Activated T-helper 17 cell treated with anti-CD3 and anti-CD28 coated beads, Interleukin-2, amount 50 U/mL, for 72 hours (primary cell): Measurements from ENCODE around the gene RBM17. TPM values are rescaled to one million over a fixed set of nuclear protein-coding genes. Genes with fewer than 3 reads are reported as not detected.
"Not testable (repeated sequence)": the region's sequence is repeated elsewhere in the genome, so short reads cannot be mapped to it uniquely, and the experiment has no call there.

ENCODE experiments used
- ATAC-seq: fragments of 150-1000 bp; cut with Tn5 transposase; replicated peaks from 2 replicates; pipeline ENCODE4 v1.10.0; 2021; ENCODE audit warnings: mild to moderate bottlenecking, moderate library complexity
- H3K27ac Mint-ChIP-seq: one replicate; pipeline ENCODE4 v1.8.0; 2022; ENCODE audit warnings: mixed read lengths
- H3K27me3 Mint-ChIP-seq: one replicate; pipeline ENCODE4 v1.8.0; 2022; ENCODE audit warnings: mixed read lengths
- H3K36me3 Mint-ChIP-seq: one replicate; pipeline ENCODE4 v1.8.0; 2022; ENCODE audit warnings: low read depth, mild to moderate bottlenecking, mixed read lengths
- H3K4me1 Mint-ChIP-seq: one replicate; pipeline ENCODE4 v1.8.0; 2022; ENCODE audit warnings: mixed read lengths
- H3K4me3 Mint-ChIP-seq: one replicate; pipeline ENCODE4 v1.8.0; 2022; ENCODE audit warnings: mild to moderate bottlenecking, mixed read lengths
- H3K9me3 Mint-ChIP-seq: one replicate; pipeline ENCODE4 v1.8.0; 2022; ENCODE audit warnings: mixed read lengths
- total RNA-seq, 2 donors: library from RNA; stranded (reverse); gene quantifications; one replicate each; pipeline ENCODE4 v1.2.3, GENCODE V29; 2022

Gene RBM17
- total RNA-seq, 2 donors from 2014 or later, result 157 to 253 TPM

DNA sequence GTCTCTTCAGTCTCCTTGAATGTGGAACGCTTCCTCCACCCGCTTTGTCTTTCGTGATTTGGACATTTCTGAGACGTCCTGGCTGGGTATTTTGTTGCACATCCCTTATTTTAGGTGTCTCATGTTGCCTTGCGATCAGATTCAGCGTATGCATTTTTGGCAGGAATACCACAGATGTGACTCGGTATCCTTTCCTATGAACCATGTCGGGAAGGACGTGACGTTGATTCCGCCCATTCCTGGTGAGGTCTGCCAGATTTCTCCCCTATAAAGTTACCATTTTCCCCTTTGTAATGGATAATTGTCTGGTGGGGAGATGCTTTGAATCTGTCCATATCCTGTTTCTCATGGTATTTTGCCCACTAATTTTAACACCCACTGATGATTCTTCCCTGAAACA is 49.6 kb downstream of the RBM17 start:
- no peak for ATAC-seq
- Mint-ChIP-seq H3K36me3 (peaks cover 33% of the 10 kb centered on the region), H3K27ac (peak overlapping the region; percentile 34), H3K27me3 (no peaks in the 10 kb centered on the region), H3K4me3 (peak overlapping the region; percentile 13), H3K9me3 (no peaks in the 10 kb centered on the region), H3K4me1 (peaks cover 50% of the 10 kb centered on the region)

- peak overlapping the region; percentile 83 for H3K4me3 Mint-ChIP-seq
- no peaks in the 10 kb centered on the region for H3K9me3 Mint-ChIP-seq
- no peak for ATAC-seq
- peaks cover 49% of the 10 kb centered on the region for H3K4me1 Mint-ChIP-seq
- H3K27me3 Mint-ChIP-seq, result no peaks in the 10 kb centered on the region
- peak overlapping the region; percentile 97 for H3K27ac Mint-ChIP-seq
- peaks cover 40% of the 10 kb centered on the region for H3K36me3 Mint-ChIP-seq
Observed at GRCh38 chr10:6139470-6139869, 50.6 kb downstream of the RBM17 start.

DNA sequence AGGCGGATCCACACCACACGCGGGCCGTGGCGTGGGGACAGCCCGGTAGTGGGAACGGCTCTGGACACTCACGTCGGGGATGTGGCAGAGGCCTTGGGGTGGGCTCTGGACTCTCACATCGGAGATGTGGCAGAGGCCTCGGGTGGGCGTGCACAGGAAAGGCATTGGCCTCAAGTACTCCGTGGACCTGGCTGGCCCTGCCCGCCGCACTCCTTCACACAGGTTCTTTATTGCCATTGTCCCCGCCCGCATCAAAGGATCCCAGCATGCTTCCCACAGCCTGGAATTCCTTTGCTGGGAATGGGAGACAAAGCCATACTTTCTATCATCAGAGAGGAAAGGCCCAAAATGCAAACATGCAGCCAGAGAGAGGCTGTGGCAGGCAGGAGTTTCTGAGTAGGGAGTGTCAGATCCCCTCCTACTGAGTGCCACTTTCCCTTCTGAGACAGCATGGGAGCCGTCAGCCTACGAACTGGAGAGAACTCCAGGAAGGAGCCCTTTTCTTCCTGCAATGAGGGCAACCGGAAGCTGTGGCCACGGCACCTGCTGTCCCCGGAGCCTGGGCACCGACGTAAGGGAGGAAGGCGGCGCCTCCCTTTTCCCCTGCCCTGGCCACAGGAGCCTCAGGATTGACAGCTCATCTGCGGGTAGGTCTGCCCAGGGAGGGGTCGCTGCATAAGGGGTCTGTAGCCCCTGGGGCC is 51.5 kb downstream of the RBM17 start:
- H3K4me1 Mint-ChIP-seq, result peaks cover 48% of the 10 kb centered on the region
- H3K4me3 Mint-ChIP-seq, result peak overlapping the region; percentile 83
- ATAC-seq, result peak; percentile 10
- peak overlapping the region; percentile 97 for H3K27ac Mint-ChIP-seq
- H3K36me3 Mint-ChIP-seq, result peaks cover 33% of the 10 kb centered on the region
- no peaks in the 10 kb centered on the region for H3K9me3 Mint-ChIP-seq
- H3K27me3 Mint-ChIP-seq, result no peaks in the 10 kb centered on the region

DNA sequence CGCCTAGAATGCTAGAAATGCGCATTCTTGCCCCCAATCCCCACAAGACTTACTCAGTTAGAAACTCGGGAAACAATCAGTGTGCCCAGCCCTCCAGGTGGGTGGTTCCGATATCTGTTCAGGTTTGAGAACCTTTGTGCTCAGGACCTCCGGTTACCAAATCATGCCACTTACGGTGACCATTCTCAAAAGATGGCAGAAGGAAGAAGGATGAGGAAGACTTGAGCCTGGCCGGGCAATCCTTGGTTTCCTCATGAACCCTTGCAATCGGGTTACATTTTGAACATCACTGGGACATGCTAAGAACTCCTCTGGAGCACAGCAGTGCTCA is 52.1 kb downstream of the RBM17 start:
- Mint-ChIP-seq H3K4me3 (peak overlapping the region; percentile 83), H3K27ac (peak overlapping the region; percentile 97), H3K36me3 (peaks cover 32% of the 10 kb centered on the region), H3K27me3 (no peaks in the 10 kb centered on the region), H3K9me3 (no peaks in the 10 kb centered on the region), H3K4me1 (peaks cover 42% of the 10 kb centered on the region)
- ATAC-seq, result peak; percentile 3

DNA sequence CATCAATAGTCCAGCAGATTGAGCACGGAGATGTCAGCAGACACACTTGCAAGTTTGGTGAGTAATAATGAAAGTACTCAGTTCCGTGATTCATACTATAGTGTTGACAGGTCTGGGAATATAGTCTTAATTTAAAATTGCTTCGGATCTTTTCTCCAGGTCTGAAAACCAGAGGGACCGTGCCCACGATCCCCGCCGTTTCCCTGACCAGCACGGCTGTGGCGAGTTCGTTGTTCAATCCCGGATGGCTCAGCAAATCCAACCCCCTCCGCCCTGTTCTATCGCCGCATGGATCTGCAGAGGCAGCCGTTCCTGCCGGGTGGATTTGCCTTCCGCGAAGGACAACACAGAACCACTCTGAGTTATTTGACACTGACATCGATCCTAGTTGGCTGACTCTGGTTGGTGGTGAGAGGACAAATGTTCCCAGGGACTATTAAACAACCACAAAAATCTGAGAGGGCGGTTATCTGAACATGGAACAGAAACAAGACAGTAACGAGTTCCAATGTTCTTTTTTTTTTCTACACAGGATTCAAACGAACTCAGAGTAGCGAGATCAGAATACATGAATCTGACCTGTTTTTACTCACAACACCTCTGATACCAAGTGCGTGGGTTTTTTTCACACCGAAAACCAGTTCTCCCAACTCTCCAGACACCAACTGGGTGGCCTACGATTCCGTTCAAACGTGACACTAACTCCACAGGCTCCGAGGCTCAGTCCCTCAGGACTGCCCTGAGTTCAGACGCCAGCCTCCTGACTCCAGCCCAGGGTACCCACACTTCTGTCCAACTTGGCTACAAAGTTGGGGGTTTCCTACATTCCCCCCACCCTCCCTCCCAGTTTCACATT is 52.7 kb downstream of the RBM17 start:
- Mint-ChIP-seq H3K4me1 (peaks cover 39% of the 10 kb centered on the region), H3K27me3 (no peaks in the 10 kb centered on the region), H3K9me3 (no peaks in the 10 kb centered on the region), H3K27ac (peak overlapping the region; percentile 97), H3K4me3 (peak overlapping the region; percentile 83), H3K36me3 (peaks cover 32% of the 10 kb centered on the region)
- ATAC-seq, result peak; percentile 57

DNA sequence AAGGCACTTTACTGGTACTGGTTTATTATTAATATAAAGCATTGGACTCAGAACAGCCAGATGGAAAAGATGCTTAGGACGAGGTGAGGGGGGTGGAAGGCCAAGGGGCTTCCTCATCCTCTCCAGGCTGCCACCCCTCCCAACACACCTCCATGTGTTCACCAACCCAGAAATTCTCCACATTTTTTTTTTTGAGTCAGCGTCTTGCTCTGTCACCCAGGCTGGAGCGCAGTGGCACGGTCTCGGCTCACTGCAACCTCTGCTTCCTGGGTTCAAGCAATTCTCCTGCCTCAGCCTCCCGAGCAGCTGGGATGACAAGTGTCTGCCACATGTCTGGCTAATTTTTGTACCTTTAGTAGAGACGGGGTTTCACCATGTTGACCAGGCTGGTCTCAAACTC is 53.4 kb downstream of the RBM17 start:
- H3K4me3 Mint-ChIP-seq, result peak overlapping the region; percentile 83
- peak; percentile 18 for ATAC-seq
- H3K27ac Mint-ChIP-seq, result peak overlapping the region; percentile 97
- peaks cover 37% of the 10 kb centered on the region for H3K36me3 Mint-ChIP-seq
- not testable (repeated sequence) for H3K27me3 Mint-ChIP-seq, H3K9me3 Mint-ChIP-seq
- H3K4me1 Mint-ChIP-seq, result peaks cover 34% of the 10 kb centered on the region

- Mint-ChIP-seq H3K4me3 (peak overlapping the region; percentile 83), H3K36me3 (peaks cover 41% of the 10 kb centered on the region), H3K27me3 (no peaks in the 10 kb centered on the region), H3K9me3 (no peaks in the 10 kb centered on the region), H3K4me1 (peaks cover 39% of the 10 kb centered on the region), H3K27ac (peak overlapping the region; percentile 97)
- no peak for ATAC-seq
Observed at GRCh38 chr10:6142644-6143043, 53.8 kb downstream of the RBM17 start.

GRCh38 chr10:6143181-6143580 is 54.3 kb downstream of the RBM17 start:
- Mint-ChIP-seq H3K36me3 (peaks cover 47% of the 10 kb centered on the region), H3K4me3 (peak overlapping the region; percentile 83), H3K4me1 (peaks cover 44% of the 10 kb centered on the region), H3K27ac (peak overlapping the region; percentile 97), H3K9me3 (no peaks in the 10 kb centered on the region), H3K27me3 (no peaks in the 10 kb centered on the region)
- no peak for ATAC-seq

DNA sequence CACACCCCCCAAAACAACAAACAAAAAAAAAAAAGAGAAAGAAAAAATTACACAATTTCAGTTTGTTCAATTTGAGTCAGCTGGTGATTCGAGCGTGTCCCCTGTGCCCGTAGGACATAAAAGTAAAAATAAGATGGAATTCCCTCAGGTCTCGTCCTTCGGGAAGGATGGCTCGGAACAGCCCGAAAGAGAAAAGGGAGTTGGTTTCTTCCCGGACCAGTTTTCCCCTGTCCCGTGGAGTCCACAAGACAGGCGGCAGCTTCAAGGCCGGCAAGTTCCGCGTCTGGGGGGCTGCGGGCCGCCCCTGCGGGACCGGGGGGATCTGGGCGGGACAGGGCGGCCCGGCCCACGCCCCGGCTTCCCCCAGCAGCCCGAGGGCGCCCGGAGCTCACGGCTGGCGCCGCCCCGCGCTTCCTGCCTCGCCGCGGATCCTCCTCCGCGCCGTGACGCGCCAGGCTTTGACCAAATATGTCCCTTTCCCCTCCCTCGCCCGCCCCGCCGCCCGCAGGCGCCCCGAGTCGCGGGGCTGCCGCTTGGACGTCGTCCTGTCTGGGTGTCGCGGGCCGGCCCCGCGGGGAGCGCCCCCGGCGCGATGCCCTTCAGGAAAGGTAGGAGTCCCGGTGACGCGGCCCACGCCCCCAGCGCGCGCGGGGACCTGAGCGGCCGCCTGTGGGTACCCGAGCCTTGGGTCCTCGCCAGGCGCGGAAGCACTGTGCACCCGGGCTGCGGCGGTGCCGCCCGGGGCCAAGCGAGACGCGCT is 55.8 kb downstream of the RBM17 start:
- Mint-ChIP-seq H3K9me3 (no peaks in the 10 kb centered on the region), H3K27ac (peak overlapping the region; percentile 93), H3K27me3 (no peaks in the 10 kb centered on the region), H3K4me3 (peak overlapping the region; percentile 83), H3K4me1 (peaks cover 47% of the 10 kb centered on the region), H3K36me3 (peaks cover 61% of the 10 kb centered on the region)
- ATAC-seq, result peak; percentile 63

GRCh38 chr10:6145166-6145987 is 56.5 kb downstream of the RBM17 start:
- Mint-ChIP-seq H3K4me1 (peaks cover 49% of the 10 kb centered on the region), H3K9me3 (no peaks in the 10 kb centered on the region), H3K4me3 (peak overlapping the region; percentile 83), H3K27me3 (no peaks in the 10 kb centered on the region), H3K36me3 (peaks cover 69% of the 10 kb centered on the region), H3K27ac (peak overlapping the region; percentile 85)
- no peak for ATAC-seq

- no peak for ATAC-seq
- Mint-ChIP-seq H3K4me3 (peak overlapping the region; percentile 83), H3K27ac (peak overlapping the region; percentile 85), H3K36me3 (peaks cover 76% of the 10 kb centered on the region), H3K9me3 (no peaks in the 10 kb centered on the region), H3K27me3 (no peaks in the 10 kb centered on the region), H3K4me1 (peaks cover 48% of the 10 kb centered on the region)
Observed at GRCh38 chr10:6146013-6146785, 57.4 kb downstream of the RBM17 start.

DNA sequence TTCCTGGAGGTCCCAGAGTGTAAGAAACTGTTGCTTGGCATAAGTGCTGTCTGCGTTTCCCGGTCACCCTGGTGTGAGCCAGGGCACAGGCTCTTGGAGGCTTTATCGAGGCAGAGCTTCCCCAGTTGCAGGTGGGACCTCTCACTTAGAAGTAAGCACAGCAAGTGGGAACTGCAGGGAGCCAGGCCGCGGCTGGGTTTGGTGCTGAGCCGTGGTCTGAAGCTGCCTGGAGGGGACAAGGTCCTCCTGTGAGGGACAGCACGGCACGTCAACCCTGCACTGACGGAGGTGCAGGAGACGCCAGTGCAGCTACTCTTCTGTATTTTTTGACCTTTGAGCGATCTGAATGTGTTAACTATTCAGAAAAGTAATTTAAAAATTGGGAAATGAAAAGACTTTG is 58.1 kb downstream of the RBM17 start:
- Mint-ChIP-seq H3K9me3 (no peaks in the 10 kb centered on the region), H3K36me3 (peaks cover 76% of the 10 kb centered on the region), H3K27ac (peak overlapping the region; percentile 85), H3K27me3 (no peaks in the 10 kb centered on the region), H3K4me1 (peaks cover 48% of the 10 kb centered on the region), H3K4me3 (peak overlapping the region; percentile 83)
- no peak for ATAC-seq

- Mint-ChIP-seq H3K9me3 (no peaks in the 10 kb centered on the region), H3K4me3 (peak overlapping the region; percentile 83), H3K36me3 (peaks cover 90% of the 10 kb centered on the region), H3K27ac (peak overlapping the region; percentile 50), H3K27me3 (no peaks in the 10 kb centered on the region), H3K4me1 (peaks cover 47% of the 10 kb centered on the region)
- ATAC-seq, result peak; percentile 23
Observed at GRCh38 chr10:6148251-6148701, 59.4 kb downstream of the RBM17 start.
